Right atrium auricular region (tissue), 2 donors: Measurements from ENCODE around the gene SERGEF. TPM values are rescaled to one million over a fixed set of nuclear protein-coding genes. Genes with fewer than 3 reads are reported as not detected.

ENCODE experiments used
- DNase-seq: peaks from one replicate; pipeline ENCODE4 v3.0.0-alpha.2; 2019; ENCODE audit warnings: low spot score
- H3K27ac ChIP-seq, 2 donors: fragments of 200-600 bp; sonication (generic); 1 replicate in 1 of 2; 2 replicates in 1 of 2; pipeline ENCODE4 v1.5.1; 2016 to 2019
- H3K27me3 ChIP-seq, 2 donors: fragments of 200-600 bp; sonication (generic); one replicate each; pipeline versions ENCODE4 v1.5.1 to v1.6.0; 2017 to 2019
- H3K36me3 ChIP-seq: fragments of 200-600 bp; sonication (generic); one replicate; pipeline ENCODE4 v1.5.1; 2016
- H3K4me1 ChIP-seq, 2 donors: fragments of 200-600 bp; sonication (generic); one replicate each; pipeline versions ENCODE4 v1.5.1 to v1.6.0; 2017 to 2019
- H3K4me3 ChIP-seq, 2 donors: fragments of 200-600 bp; sonication (generic); 1 replicate in 1 of 2; 2 replicates in 1 of 2; pipeline ENCODE4 v1.5.1; 2017 to 2019; ENCODE audit warnings: mild to moderate bottlenecking in 1 of 2, moderate library complexity in 1 of 2
- H3K9me3 ChIP-seq, 2 donors: fragments of 200-600 bp; sonication (generic); one replicate each; pipeline ENCODE4 v1.5.1; 2019
- CTCF ChIP-seq, 2 donors: fragments of 200-600 bp; sonication (generic); IDR thresholded peaks; one replicate each; pipeline ENCODE4 v1.5.1; 2019; ENCODE audit warnings: antibody characterized with exemption in 2 of 2
- total RNA-seq, 2 donors: library from RNA; depleted of rRNA; stranded (reverse); fragments of >200 nt; gene quantifications; one replicate each; pipeline ENCODE4 v1.1.0, GENCODE V29; 2016

The SERGEF gene
- total RNA-seq, 2 donors from 2014 or later: 18.1 to 27.6 TPM

GRCh38 chr11:17781221-17781620 lies 231.6 kb downstream of the SERGEF start:
- Histone ChIP-seq H3K4me1 (no peaks in the 10 kb centered on the region), H3K27ac (no peak overlapping the region), H3K27me3 (no peaks in the 10 kb centered on the region), H3K9me3 (no peaks in the 10 kb centered on the region), H3K4me3 (no peak overlapping the region), H3K36me3 (no peaks in the 10 kb centered on the region)
- no peak for DNase-seq
- no peak for TF ChIP-seq CTCF (IDR thresholded peaks at IDR 0.05)

- no peak overlapping the region for H3K27ac ChIP-seq
- TF ChIP-seq CTCF (IDR thresholded peaks at IDR 0.05): no peak
- no peaks in the 10 kb centered on the region for H3K27me3 ChIP-seq
- H3K9me3 ChIP-seq: no peaks in the 10 kb centered on the region
- no peak for DNase-seq
- no peaks in the 10 kb centered on the region for H3K4me1 ChIP-seq
- no peaks in the 10 kb centered on the region for H3K36me3 ChIP-seq
- H3K4me3 ChIP-seq: no peak overlapping the region
Observed at GRCh38 chr11:17780668-17781067, 232.2 kb downstream of the SERGEF start.

- Histone ChIP-seq H3K36me3 (no peaks in the 10 kb centered on the region), H3K4me1 (no peaks in the 10 kb centered on the region), H3K4me3 (no peak overlapping the region), H3K27ac (no peak overlapping the region), H3K27me3 (no peaks in the 10 kb centered on the region), H3K9me3 (no peaks in the 10 kb centered on the region)
- no peak for TF ChIP-seq CTCF (IDR thresholded peaks at IDR 0.05)
- no peak for DNase-seq
Observed at GRCh38 chr11:17779861-17780594, 232.8 kb downstream of the SERGEF start.

- TF ChIP-seq CTCF (IDR thresholded peaks at IDR 0.05): no peak
- Histone ChIP-seq H3K9me3 (no peaks in the 10 kb centered on the region), H3K4me3 (no peak overlapping the region), H3K27ac (no peak overlapping the region), H3K4me1 (no peaks in the 10 kb centered on the region), H3K36me3 (no peaks in the 10 kb centered on the region), H3K27me3 (no peaks in the 10 kb centered on the region)
- DNase-seq: no peak
Observed at GRCh38 chr11:17778956-17779860, 233.6 kb downstream of the SERGEF start.

- no peak for TF ChIP-seq CTCF (IDR thresholded peaks at IDR 0.05)
- no peak overlapping the region for H3K4me3 ChIP-seq
- H3K9me3 ChIP-seq: no peaks in the 10 kb centered on the region
- H3K4me1 ChIP-seq: no peaks in the 10 kb centered on the region
- no peaks in the 10 kb centered on the region for H3K36me3 ChIP-seq
- no peaks in the 10 kb centered on the region for H3K27me3 ChIP-seq
- no peak overlapping the region for H3K27ac ChIP-seq
- no peak for DNase-seq
Observed at GRCh38 chr11:17778352-17778751, 234.5 kb downstream of the SERGEF start.
